SKM-1 (cell line): ENCODE data around the gene EGFL8.
A peak's percentile ranks its signal among the peaks of the same experiment; 100 is the strongest.
"Not testable (repeated sequence)": the region's sequence is repeated elsewhere in the genome, so short reads cannot be mapped to it uniquely, and the experiment has no call there.

Experiments used
- DNase-seq: peaks from one replicate; lab custom pipeline; 2025; ENCODE audit not compliant: unreplicated experiment; lab: John Stamatoyannopoulos, UW

EGFL8 gene

DNA sequence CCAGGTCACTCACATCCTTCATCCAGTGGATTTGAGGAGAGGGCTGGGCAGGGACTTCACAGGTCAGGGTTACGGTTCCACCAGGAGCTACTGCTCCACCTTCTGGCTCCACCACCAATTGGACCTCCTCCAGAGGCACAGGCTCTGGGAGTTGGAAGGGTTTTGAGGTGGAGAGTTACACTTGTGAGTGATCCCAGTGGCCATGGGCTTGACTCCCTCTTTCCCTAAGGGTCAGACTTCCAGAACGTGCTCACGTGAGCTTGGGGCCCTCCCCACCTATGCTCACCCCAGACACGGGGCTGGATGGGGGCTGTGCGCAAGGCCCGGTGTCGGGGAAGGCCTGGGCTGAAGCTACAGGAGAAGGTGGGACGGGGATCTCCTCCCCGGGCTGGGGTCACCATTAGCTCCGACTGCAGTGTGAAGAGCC lies 18.2 kb downstream of the EGFL8 start:
- DNase-seq: no peak

DNA sequence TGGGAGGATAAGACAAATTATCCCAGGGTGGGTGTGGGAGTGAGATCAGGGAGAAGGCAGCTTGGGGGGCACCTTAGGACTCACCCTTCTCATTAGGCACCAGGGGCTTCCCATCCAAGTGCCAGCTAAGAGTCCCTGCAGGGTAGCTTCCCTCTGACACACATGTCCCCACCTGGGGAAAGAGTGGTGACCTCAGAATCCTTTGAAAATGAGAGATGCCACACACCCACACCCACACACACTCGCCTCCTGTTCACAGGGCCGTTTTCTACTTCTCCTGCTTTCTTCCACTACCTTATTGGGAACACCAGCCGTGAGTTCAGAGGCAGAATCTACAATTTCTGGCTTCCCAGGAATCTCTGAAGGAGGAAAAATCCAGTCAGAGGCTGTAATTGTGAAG lies 18.6 kb downstream of the EGFL8 start:
- DNase-seq: no peak

DNA sequence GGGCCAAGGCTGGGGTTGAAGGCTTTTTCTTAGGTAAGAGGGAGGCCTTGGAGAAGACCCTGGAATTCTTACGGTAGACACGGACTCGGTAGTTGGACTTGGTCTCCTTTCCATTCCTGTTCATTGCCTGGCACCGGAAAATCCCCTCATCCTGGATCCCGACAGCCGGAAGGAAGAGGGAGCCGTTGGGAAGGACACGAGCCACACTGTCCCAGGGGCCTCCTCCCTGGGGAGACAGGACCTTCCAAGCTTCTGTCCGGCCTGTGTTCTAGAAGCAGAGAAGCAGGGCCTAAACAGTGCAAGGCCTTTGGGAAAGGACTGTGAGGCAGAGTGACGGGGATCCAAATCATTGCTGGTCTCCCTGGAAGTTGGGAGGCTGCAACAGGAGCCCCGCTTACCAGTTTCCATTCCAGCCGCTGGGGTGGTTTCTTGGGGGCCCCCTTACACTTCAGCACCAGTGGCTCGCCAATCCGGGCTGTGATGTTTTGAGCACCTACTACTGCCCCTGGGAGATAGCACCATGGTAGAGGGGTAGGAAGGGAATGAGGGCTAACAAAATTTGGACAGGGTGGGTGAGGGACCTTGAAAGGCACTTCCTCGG lies 19.2 kb downstream of the EGFL8 start:
- DNase-seq: no peak

- DNase-seq: no peak
Observed at GRCh38 chr6:32184084-32184640, 19.8 kb downstream of the EGFL8 start, which contains the start of gene AGER. AGER (minus strand) TSS chr6:32184253; CDS start chr6:32184222, 31 bp downstream.

- not testable (repeated sequence) for DNase-seq
Observed at GRCh38 chr6:32185681-32186131, 21.3 kb downstream of the EGFL8 start.

DNA sequence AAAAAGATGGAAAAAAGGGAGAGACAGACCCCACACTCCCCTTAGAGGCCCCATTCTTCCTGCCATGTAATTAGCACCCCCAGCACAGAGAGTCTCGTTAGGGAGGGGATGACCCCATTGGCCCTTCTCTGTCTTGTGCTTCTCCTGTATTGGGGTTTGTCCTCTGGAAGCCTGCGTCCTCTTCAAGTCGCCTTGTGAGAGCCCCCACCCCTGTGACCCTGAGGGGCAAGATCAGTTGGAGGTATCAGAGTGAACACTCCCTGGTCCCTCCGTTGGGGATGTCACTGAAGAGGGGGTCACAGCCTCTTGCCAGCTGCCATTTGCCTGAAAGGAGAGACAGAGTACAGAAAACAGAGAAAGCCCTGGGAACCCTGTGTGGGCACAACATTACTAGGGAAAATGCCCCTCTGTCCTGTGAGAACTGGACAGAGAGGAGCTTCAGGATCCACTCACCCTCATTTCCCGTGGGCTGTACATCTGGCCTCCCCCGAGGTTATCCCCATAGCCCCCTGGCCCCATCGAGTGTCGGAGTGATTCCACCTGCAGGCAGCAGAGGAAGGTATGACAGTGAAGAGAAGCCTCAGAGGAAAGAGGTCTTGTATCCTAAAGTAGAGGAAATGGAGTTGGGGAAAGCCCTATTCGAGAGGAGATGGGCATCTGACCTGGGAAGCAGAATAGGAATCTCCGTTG lies 21.9 kb downstream of the EGFL8 start:
- not testable (repeated sequence) for DNase-seq

DNA sequence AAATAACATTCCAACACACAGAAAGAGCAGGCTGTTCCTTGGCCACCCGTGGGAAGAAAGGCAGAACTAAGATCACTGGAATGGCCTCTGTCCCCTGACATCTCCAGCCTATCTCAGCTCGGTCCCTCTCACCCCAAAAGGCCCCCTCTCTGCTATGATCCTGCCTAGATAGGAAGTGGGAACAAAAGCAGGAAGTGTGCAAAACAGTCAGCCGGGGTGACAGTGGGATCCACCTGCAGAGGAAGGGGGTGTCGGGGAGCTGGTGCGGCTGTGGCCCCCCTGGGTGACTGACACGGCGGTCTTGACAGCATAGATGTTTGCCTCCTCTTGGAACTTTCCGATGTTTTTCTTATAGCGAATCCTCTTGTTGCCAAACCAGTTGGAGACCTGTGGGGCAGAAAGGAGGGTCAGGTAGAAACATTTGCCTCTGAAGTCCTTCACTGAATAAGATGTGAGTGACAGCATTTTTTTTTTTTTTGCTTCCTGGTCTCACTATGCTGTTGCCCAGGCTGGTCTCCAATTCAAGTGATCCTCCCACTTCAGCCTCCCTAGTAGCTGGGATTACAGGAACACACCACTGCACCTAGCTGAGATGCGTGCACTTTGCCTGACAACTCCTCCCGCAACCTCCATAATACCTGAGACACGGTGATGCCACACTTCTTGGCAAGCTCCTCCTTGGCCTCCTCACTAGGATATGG lies 22.8 kb downstream of the EGFL8 start:
- DNase-seq: no peak

- not testable (repeated sequence) for DNase-seq
Observed at GRCh38 chr6:32187725-32188380, 23.5 kb downstream of the EGFL8 start.

GRCh38 chr6:32188381-32189068 lies 24.1 kb downstream of the EGFL8 start:
- no peak for DNase-seq

DNA sequence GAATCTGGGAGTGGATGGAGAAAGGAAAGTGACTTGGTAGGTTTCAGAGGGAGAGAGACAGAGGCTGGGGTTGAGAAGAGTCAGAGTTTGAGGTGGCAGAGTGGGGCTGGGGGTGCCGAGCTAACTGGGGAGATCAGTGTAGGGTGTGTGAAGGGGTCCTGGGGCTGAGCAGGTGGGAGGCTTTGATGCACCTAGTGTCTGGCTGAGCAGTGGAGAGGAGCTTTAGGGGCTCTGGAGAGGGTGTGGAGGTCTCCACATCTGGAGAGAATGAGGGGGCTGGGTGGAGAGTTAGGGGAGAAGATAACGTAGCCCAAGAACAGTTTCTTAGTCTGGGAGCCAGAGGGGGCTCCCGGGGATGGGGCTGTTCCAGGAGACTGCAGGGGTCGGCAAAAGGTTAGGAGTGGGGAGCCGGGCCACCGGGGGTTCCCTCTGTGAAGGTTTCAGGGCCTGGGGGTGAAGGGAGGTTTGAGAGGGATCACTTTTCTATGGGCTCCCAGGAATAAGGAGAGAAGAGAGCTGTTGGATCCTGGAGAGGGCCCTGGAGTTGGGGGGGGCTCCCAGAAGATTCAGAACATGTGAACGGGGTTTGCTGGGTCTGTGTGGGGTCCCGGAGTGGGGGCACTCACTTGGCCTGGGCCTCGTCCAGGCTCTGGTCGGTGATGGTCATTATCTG lies 24.8 kb downstream of the EGFL8 start:
- DNase-seq: no peak

DNA sequence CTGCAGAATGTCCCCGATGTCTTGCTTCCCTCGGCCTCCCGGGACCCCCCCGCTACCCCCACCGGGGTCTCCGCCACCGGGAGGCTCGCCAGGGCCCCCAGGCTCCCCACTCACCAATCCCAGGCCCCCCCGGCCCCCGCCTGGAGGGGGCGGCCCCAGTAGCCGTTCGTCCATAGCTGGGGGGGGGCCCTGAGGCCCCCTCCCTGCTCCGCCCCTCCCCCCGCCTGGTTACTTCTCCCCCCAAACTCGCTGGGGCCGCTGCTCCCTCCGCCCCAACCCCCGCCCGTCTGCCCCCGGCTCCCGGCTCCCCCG lies 25.3 kb downstream of the EGFL8 start:
- DNase-seq: no peak

DNA sequence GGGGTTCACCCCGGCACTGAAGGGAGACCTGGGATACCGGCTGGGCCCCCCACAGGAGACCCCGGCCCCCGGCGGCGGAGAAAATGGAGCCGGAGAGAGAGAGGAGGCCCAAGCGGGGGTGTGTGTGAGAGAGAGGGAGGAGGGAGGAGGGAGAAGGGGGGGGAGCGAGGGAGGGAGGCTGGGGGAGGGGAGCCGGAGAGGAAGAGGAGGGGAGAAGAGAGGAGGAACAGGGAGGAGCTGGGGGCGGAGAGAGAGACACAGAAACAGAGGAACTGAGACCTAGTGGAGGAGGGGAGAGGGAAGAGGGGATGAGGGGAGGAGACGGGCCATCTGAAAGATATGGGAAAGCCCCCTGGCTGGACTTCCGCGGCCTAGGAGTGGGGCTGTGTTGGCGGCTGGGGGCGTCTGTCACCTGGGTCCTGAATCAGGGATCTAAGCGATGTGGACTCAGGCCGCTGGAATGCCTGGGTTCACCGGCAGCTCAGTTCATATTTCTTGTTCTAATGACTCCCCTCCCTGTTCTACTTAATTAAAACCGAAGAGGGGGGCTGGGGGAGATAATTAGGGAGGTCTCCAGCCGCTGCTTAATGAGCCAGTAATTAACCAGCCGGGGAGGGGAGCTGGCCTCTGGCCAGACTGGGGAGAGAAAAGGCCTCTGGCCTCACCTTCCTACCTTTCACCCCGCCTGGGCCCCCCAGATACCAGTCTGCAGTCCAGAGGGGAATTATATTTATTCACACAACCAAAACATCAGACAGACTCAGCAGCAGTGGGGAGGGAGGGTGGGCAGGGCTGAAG lies 25.9 kb downstream of the EGFL8 start, which contains the start of gene PBX2:
TSS of gene PBX2 (minus strand) at position 149 of the 798 bp plus-strand sequence. CDS start 287 bp downstream, outside the sequence.
- DNase-seq: peak; percentile 95

GRCh38 chr6:32190911-32191677 lies 26.7 kb downstream of the EGFL8 start:
- no peak for DNase-seq

DNA sequence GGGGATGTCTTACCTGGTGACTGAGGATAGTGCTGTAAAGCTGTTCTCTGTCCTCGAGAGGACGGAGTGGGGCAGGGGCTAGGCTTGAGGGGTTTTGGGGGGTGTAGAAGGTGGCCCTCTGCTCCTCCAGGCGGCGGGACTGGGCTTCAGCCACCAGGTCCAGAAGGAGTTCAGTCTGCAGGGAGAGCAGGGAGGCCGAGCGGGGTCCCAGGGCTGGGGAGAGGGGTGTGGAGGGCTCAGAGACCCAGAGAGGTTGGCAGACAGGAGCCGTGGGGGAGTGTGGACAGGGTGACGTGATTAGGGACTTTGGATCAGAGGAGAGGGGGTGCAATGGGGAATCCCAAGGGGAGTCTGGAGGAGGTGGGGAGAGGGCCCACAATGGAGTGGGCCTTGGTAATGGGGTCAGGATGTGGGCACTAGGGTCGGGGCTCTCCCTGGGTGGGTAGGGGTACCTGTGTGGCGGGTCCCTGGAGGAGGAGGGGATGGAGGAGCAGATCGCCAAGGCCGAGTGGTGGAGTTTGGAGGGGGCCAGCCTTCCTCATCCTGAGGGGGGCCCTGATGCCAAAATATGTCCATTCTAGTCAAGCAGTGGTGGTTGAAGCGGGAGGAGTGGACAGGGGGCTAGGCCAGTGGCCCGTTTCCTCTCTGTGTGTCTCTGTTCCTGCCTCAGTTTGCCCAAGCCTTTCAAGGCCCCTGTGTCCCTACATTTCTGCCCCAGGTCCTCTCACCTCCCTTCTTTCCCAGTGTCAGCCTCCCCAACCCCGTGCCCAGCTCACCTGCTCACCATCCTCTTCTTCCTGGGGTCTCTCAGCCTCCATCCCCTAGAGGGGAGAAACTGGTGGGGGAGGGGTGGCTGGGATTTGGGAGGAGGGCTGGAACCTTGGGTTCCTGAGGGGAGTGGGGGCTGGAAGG lies 27.6 kb downstream of the EGFL8 start:
- no peak for DNase-seq

DNA sequence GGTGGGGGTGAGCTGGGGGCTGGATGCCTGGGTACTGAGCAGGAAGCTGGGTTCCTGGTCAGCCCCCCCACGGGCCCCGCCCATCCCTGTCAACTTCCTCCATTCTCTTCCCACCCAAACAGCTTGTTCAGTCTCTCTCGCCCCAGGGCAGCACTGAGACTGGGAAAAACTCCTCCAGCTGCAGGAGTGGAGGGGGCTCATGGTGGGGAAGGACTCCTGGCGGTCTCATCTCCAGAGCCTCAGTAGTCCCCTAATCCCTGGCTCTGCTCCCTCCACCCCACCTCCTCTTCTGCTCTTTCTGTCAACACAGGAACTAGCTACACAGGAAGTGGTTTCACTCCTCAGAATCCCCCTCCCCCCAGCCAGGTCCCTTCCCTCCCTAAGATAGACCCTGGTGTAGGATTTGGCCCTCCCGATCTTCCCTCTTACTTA lies 28.2 kb downstream of the EGFL8 start, which contains the start of gene GPSM3:
TSS of gene GPSM3 (minus strand) at position 36 of the 432 bp plus-strand sequence. CDS start 130 bp downstream, outside the sequence.
- peak; percentile 86 for DNase-seq

DNA sequence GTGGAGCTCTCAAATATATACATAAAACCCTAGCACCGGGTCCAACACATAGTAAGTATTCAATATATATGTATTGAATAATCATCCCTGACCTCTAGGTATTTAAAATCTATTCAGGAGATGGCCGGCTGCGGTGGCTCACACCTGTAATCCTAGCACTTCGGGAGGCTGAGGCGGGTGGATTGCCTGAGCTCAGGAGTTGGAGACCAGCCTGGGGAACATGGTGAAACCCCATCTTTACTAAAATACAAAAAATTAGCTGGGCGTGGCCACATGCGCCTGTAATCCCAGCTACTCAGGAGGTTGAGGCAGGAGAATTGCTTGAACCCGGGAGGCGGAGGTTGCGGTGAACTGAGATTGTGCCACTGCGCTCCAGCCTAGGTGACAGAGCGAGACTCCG lies 28.7 kb downstream of the EGFL8 start:
- not testable (repeated sequence) for DNase-seq

GRCh38 chr6:32194388-32194787 lies 30.0 kb downstream of the EGFL8 start:
- DNase-seq: no peak
